Measurements from ENCODE around the gene LMO4.

GRCh38 chr1:87296206-87296605 lies 32.5 kb upstream of the LMO4 start:
- TF ChIP-seq EMX1 (CRISPR knock-in tag; IDR thresholded peaks at IDR 0.05) (no peak), CTCF (IDR thresholded peaks at IDR 0.05) (no peak)

All from WTC11 (cell line).